Measurements from ENCODE around the gene ABCG2.
"Not testable (repeated sequence)": the region's sequence is repeated elsewhere in the genome, so short reads cannot be mapped to it uniquely, and the experiment has no call there.

The ABCG2 gene

DNA sequence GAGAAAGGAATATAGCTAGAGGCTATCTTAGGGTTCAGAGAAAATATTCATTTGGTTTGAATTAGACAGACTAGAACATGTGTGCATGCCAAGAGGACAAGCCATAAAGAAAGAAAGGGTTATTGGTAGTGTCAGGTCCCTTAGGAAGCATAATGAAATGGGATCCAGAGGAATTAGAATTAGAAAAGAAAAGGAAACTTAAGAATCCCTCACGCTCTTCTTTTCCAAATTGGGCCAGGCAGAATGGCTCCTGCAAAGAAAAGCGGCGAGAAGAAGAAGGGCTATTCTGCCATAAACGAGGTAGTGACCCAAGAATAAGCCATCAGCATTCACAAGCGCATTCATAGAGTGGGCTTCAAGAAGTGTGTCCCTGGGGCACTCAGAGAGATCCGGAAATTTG is 4.9 kb upstream of the ABCG2 start:
- DNase-seq = no peak

GRCh38 chr4:88162626-88163025 is 4.2 kb upstream of the ABCG2 start:
- DNase-seq = no peak

GRCh38 chr4:88159229-88159725 is 838 bp upstream of the ABCG2 start:
- no peak for DNase-seq

DNA sequence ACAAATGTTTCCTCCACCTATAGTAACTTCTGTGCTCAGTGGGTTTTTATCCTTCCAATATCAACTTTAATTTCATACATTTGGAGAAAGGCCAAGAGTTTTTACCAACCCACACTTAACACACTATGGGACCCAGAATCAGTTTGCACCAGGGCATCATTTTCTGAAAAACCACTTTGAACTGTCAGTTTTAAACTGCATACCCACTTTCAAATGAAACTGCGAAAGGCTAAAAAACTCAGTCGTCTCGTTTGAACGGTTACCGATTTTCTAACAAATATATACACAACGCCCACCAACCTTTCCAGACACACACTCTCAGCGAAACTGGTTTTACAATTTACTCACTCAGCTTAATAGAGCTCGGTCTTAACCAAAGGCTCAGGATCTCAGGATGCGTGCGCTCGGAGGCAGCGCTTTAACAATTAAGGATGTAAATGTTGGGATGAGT is 376 bp downstream of the ABCG2 start:
- no peak for DNase-seq

- not testable (repeated sequence) for DNase-seq
These were observed 6.1 kb downstream of the ABCG2 start for GRCh38 chr4:88152331-88152730.

- DNase-seq = no peak
These were observed 9.9 kb downstream of the ABCG2 start for GRCh38 chr4:88148560-88148959.

DNA sequence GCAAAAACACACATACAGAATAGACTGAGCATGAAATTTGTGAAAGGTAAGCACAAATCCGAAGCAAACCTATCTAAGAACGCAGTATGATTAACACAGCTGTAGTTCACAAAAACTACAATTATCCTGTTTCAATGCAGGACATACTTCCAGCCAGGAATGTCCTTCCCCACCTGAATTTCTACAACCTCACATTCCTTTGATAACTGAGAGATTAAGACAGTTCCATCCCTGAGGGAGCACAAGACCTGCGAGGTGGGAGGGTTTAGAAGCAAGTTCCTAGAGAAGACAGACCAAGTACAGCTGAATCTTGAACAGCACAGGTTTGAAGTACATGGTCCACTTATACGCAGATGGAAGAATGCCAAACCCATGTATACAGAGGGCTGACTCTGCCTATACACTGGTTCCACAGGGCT is 10.6 kb downstream of the ABCG2 start:
- DNase-seq = no peak

DNA sequence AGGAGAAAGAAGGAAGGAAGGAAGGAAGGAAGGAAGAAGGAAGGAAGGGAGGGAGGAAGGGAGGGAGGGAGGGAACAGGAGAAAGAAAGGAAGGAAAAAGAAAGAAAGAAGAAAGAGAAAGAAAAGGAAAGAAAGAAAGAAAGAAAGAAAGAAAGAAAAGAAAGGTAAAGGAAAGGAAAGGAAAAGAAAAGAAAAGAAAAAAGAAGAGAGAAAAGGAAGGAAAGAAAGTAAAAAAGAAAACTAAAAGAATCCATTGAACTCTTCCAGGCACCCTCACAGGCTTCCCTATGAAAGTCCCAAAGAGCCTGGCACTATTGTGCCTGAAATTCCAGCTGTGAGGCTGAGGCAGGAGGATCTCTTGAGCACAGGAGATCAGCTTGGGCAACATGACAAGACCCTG is 11.5 kb downstream of the ABCG2 start:
- no peak for DNase-seq

DNA sequence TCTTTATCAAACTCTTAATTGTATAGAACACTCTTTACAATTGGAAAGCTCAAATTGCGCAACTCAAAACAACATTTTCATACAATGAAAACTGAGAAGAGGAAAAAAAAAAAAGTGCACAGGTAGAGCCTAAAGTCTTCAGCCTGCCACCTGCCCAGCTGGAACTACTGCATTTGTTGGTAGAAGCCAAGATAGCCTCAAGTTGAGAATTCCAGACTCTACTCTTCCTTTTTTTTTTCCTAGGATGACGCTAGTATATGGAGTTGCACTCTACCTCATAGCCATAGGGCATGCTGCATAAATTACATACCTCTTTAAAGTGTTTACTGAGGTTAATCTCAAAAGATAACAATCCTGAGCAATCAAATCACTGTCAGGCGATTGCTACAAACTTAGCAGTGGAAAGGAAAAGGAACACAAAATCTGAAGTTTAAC is 13.6 kb downstream of the ABCG2 start:
- no peak for DNase-seq

DNA sequence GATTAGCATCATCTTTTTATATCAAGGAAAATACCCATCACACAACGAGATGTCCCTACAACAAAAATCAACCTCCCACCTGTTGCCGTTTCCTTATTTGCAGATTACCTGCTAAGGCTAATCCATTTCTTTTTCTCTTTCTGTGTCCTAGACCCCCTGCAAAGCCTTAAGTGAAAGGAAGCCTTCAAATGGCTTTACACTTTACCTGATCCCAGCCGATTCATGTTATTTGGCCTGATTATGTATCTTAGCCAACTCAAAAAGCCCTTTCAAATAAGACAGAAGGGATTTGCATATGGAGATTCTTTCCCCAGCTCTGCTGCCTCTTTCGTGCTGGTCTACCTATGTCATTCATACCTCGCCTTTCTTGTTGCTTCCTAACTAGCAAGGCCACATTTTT is 14.4 kb downstream of the ABCG2 start:
- no peak for DNase-seq

DNA sequence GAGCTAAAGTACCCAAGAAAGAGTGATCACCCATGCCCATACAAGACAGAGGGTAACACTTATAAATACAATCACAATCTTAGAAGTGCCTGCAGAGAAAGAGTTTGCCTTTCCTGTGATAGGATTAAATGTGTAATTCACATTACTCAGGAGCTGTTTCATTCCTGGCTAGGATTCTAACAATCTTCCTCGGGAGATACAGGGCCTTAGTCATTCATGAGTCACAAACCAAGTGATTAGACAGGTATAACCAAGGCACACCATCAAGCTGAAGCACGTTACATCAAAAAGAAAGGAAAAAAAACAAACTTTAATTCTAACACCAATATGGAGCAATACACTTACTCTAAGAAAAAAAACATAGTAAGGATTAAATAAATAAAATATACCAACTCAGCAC is 14.9 kb downstream of the ABCG2 start:
- DNase-seq = no peak

GRCh38 chr4:88138561-88138960 is 19.9 kb downstream of the ABCG2 start:
- no peak for DNase-seq

GRCh38 chr4:88137112-88137511 is 21.3 kb downstream of the ABCG2 start:
- DNase-seq = no peak

- DNase-seq = no peak
These were observed 22.2 kb downstream of the ABCG2 start for GRCh38 chr4:88136249-88136648.

- no peak for DNase-seq
These were observed 23.1 kb downstream of the ABCG2 start for GRCh38 chr4:88135356-88135663.

GRCh38 chr4:88134536-88135355 is 23.7 kb downstream of the ABCG2 start:
- no peak for DNase-seq

- DNase-seq = no peak
These were observed 24.3 kb downstream of the ABCG2 start for GRCh38 chr4:88134111-88134510.

DNA sequence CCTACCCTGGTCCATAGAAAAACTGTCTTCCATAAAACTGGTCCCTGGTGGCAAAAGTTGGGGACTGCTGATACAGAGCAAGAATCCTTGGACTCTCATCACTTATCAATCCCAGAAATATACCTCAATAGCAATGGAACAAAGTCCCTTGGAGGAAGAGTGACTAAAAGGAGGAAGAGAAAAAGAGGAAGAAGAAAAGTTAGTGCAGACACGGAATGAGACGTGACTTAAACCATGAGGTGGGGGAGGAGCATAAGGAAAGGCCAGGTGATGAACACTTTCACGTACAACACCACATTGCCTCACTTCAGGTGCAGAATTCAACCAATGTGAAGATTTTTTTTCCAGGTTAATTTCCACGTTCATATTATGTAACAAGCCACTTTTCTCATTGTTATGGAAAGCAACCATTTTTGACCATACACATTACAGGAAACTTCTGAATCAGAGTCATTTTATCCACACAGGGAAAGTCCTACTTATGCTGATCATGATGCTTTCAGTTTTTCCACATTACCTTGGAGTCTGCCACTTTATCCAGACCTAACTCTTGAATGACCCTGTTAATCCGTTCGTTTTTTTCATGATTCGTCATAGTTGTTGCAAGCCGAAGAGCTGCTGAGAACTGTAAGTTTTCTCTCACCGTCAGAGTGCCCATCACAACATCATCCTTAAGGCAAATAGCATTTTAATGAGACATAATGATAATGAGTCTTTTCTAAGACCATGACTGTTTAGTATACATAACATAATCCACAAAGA is 27.7 kb downstream of the ABCG2 start:
- no peak for DNase-seq

GRCh38 chr4:88130003-88130402 is 28.4 kb downstream of the ABCG2 start:
- DNase-seq = no peak

GRCh38 chr4:88122260-88122659 is 36.2 kb downstream of the ABCG2 start:
- not testable (repeated sequence) for DNase-seq

DNA sequence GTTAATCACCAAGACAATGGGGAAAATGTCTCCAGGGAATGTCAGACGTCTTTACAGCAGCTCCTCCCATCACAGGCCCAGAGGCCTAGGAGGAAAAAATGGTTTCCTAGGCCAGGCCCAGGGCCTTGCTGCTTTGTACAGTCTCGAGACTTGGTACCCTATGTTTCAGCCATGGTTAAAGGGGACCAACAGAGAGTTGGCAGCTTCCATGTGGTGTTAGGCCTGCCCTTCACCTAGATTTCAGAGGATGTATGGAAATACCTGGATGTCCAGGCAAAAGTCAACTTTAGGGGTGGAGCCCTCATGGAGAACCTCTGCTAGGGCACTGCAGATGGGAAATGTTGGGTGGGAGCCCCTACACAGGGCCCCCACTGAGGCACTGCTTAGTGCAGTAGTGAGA is 38.5 kb downstream of the ABCG2 start:
- DNase-seq = no peak

DNA sequence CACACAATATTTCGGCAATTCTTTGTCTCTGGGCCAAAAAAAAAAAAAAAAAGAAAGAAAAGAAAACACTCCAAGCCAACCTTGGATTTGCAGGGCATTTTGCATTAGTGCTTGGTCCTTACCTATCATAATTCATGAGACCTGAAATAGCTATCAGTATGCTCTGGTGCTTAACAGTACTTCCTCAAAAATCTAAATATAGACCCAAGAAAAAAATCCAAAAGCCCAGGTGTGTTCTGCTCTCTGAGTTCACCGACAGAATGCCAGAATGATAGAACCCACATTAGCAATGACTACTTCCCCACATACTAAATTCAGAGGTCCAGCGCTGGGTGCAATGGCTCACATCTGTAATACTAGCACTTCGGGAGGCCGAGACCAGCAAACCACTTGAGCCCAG is 42.9 kb downstream of the ABCG2 start:
- DNase-seq = no peak

DNA sequence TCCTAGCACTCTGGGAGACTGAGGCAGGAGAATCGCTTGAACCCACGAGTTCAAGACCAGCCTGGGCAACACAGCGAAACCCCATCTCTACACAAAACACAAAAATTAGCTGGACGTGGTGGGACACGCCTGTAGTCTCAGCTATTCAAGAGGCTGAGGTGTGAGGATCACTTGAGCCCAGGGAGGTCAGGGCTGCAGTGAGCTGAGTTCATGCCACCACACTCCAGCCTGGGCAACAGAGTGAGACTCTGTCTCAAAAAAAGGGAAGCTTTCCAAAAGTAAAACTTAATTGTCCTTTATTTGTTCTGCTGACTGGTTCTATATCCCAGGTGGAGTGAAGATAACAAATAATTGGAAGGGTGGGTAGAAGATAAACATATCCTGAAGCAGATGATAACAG is 45.6 kb downstream of the ABCG2 start:
- no peak for DNase-seq

DNA sequence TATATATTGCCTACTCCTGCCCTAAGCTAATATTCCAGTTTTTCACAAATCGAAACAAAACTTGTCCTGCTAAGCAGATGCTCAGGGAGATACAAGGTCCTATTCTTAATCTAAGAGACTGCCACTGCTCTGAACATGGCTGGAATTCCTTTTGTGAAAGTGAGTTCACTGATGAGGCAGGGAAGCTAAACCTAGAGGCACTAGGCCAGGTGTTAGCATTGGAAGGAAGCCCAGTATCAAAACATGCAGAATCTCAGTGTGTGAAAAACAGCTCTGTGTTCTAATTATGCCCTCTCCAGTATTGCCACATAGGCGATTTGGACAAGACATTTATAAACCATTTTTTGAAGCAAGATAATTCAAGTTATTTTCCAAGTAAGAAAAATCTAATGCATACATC is 47.6 kb downstream of the ABCG2 start:
- no peak for DNase-seq
